HEK293 (cell line): Measurements from ENCODE around the gene CCDC141.

Experiments used
- CTCF ChIA-PET: fragments of 350-600 bp; formaldehyde crosslinking; extraction: SDS; loops from one replicate; lab custom pipeline; 2021; ENCODE audit warnings: antibody characterized with exemption; lab: Yijun Ruan, JAX
- POLR2A ChIA-PET: fragments of 300-600 bp; formaldehyde crosslinking; extraction: SDS; loops from one replicate; lab custom pipeline; 2020; ENCODE audit warnings: antibody characterized with exemption, inconsistent platforms; lab: Yijun Ruan, JAX
- H3K27ac ChIP-seq: fragments of 200-500 bp; sonication (Bioruptor generic); 2 replicates; pipeline ENCODE4 v1.5.1; 2014; ENCODE audit warnings: low read depth, low read length, control low read depth, inconsistent platforms; ENCODE audit errors: extremely low read depth
- H3K36me3 ChIP-seq, 2 experiments: fragments of 200-500 bp in 1 of 2; sonication (Bioruptor generic) in 1 of 2; 1 replicate in 1 of 2; 2 replicates in 1 of 2; pipeline ENCODE4 v1.5.1; 2014 to 2017; ENCODE audit warnings: inconsistent platforms in 2 of 2, low read length in 2 of 2; ENCODE audit not compliant: control insufficient read depth in 2 of 2, insufficient read depth in 1 of 2
- H3K4me1 ChIP-seq: fragments of 200-500 bp; sonication (Bioruptor generic); 2 replicates; pipeline ENCODE4 v1.5.1; 2014; ENCODE audit warnings: mild to moderate bottlenecking, low read length, inconsistent platforms; ENCODE audit not compliant: control insufficient read depth, insufficient read depth
- H3K4me3 ChIP-seq: 2 replicates; pipeline ENCODE4 v1.5.1; 2011; ENCODE audit warnings: low read depth, mild to moderate bottlenecking, control low read depth, low read length, moderate library complexity
- H3K9me3 ChIP-seq: fragments of 200-500 bp; sonication (Bioruptor generic); 2 replicates; pipeline ENCODE4 v1.5.1; 2014; ENCODE audit warnings: low read depth, low read length, inconsistent platforms; ENCODE audit not compliant: control insufficient read depth, insufficient read depth
- IKZF3 ChIP-seq: fragments of 450-650 bp; IDR thresholded peaks from 2 replicates; pipeline ENCODE4 v1.5.0; 2018; ENCODE audit warnings: missing biosample characterization, mild to moderate bottlenecking, missing genetic modification characterization, moderate library complexity
- KLF9 ChIP-seq: fragments of 450-650 bp; formaldehyde crosslinking; IDR thresholded peaks from 2 replicates; pipeline ENCODE4 v1.5.1; 2016; ENCODE audit warnings: missing biosample characterization, missing genetic modification characterization, low read depth
- MEIS1 ChIP-seq: sonication (generic); formaldehyde crosslinking; IDR thresholded peaks from 2 replicates; pipeline ENCODE4 v1.8.1; 2022; ENCODE audit warnings: missing genetic modification reagents, mild to moderate bottlenecking, borderline replicate concordance
- MZF1 ChIP-seq: fragments of 450-650 bp; formaldehyde crosslinking; IDR thresholded peaks from 2 replicates; pipeline ENCODE4 v1.5.1; 2017; ENCODE audit warnings: missing biosample characterization, missing genetic modification characterization, borderline replicate concordance
- REPIN1 ChIP-seq: fragments of 450-650 bp; formaldehyde crosslinking; IDR thresholded peaks from 2 replicates; pipeline ENCODE4 v1.5.1; 2017; ENCODE audit warnings: missing biosample characterization, missing genetic modification characterization, low read depth
- SALL2 ChIP-seq: fragments of 450-650 bp; formaldehyde crosslinking; IDR thresholded peaks from 2 replicates; pipeline ENCODE4 v1.5.0; 2017; ENCODE audit warnings: missing biosample characterization, mild to moderate bottlenecking, missing genetic modification characterization, borderline replicate concordance
- SCRT2 ChIP-seq: fragments of 450-650 bp; formaldehyde crosslinking; IDR thresholded peaks from 2 replicates; pipeline ENCODE4 v1.5.1; 2016; ENCODE audit warnings: missing biosample characterization, missing genetic modification characterization
- ZNF239 ChIP-seq: fragments of 450-650 bp; formaldehyde crosslinking; IDR thresholded peaks from 2 replicates; pipeline ENCODE4 v1.5.1; 2016; ENCODE audit warnings: missing biosample characterization, missing genetic modification characterization
- ZNF37A ChIP-seq: fragments of 450-650 bp; IDR thresholded peaks from 2 replicates; pipeline ENCODE4 v1.5.1; 2018; ENCODE audit warnings: missing biosample characterization, missing genetic modification characterization
- ZNF571 ChIP-seq: fragments of 450-650 bp; formaldehyde crosslinking; IDR thresholded peaks from 2 replicates; pipeline ENCODE4 v1.5.0; 2017; ENCODE audit warnings: missing biosample characterization, missing genetic modification characterization
- ZNF654 ChIP-seq: fragments of 450-650 bp; formaldehyde crosslinking; IDR thresholded peaks from 2 replicates; pipeline ENCODE4 v1.5.1; 2016; ENCODE audit warnings: low read depth, missing biosample characterization, missing genetic modification characterization
- ZNF660 ChIP-seq: fragments of 450-650 bp; IDR thresholded peaks from 2 replicates; pipeline ENCODE4 v1.5.1; 2018; ENCODE audit warnings: missing biosample characterization, mild to moderate bottlenecking, missing genetic modification characterization
- ZNF777 ChIP-seq: fragments of 450-650 bp; formaldehyde crosslinking; IDR thresholded peaks from 2 replicates; pipeline ENCODE4 v1.5.1; 2017; ENCODE audit warnings: missing biosample characterization, missing genetic modification characterization, borderline replicate concordance
- TF ChIP-seq, protein P1 (sequence below): fragments of 450-650 bp; formaldehyde crosslinking; conservative IDR thresholded peaks from 2 replicates; pipeline ENCODE4 v1.5.1; 2016; ENCODE audit warnings: low read depth, missing biosample characterization, missing genetic modification characterization
- TF ChIP-seq, protein P2 (sequence below): fragments of 450-650 bp; formaldehyde crosslinking; IDR thresholded peaks from 2 replicates; pipeline ENCODE4 v1.5.1; 2016; ENCODE audit warnings: missing biosample characterization, missing genetic modification characterization
- TF ChIP-seq, protein P3 (sequence below): fragments of 450-650 bp; formaldehyde crosslinking; IDR thresholded peaks from 2 replicates; pipeline ENCODE4 v1.5.1; 2016; ENCODE audit warnings: missing biosample characterization, missing genetic modification characterization
- TF ChIP-seq, protein P4 (sequence below): fragments of 450-650 bp; formaldehyde crosslinking; IDR thresholded peaks from 2 replicates; pipeline ENCODE4 v1.5.1; 2016; ENCODE audit warnings: missing biosample characterization, missing genetic modification characterization

Gene CCDC141

DNA sequence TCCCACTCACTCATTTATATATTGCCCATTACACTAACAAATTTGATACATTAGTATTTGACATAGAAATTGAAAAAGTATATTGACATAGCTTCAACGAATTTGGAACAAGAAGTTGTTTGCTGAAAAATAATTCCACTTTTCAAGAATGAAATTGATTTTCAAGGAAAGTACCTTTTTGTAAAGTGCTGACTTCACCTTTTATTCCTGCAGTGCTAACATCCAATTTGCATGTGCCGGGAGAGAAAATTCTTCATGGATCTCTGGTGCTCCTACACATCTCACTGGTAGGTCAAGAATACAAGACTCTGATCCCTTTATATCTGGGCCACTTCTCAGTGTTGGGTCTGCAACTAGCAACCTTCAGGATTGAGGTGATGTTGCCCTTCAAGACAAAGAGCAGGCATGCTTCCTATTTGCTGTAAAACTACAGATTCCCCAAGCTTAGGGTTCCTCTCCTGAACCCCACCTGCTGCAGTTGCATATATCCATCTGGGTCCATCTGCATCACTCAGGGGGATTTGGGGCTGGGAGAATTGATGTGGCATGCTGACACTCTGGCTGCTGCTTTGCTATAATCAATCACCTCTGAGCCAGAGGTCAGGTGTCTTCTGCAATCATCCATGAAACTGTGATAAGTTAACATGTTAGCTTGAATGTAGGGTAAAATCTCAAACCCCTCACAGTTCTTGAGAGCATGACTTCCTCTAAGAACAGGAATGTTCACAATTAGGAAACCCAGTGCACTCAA lies 134.3 kb downstream of the CCDC141 start (continued):
- TF ChIP-seq REPIN1 (tag by site-specific recombination) = no peak
- TF ChIP-seq, protein P1, sequence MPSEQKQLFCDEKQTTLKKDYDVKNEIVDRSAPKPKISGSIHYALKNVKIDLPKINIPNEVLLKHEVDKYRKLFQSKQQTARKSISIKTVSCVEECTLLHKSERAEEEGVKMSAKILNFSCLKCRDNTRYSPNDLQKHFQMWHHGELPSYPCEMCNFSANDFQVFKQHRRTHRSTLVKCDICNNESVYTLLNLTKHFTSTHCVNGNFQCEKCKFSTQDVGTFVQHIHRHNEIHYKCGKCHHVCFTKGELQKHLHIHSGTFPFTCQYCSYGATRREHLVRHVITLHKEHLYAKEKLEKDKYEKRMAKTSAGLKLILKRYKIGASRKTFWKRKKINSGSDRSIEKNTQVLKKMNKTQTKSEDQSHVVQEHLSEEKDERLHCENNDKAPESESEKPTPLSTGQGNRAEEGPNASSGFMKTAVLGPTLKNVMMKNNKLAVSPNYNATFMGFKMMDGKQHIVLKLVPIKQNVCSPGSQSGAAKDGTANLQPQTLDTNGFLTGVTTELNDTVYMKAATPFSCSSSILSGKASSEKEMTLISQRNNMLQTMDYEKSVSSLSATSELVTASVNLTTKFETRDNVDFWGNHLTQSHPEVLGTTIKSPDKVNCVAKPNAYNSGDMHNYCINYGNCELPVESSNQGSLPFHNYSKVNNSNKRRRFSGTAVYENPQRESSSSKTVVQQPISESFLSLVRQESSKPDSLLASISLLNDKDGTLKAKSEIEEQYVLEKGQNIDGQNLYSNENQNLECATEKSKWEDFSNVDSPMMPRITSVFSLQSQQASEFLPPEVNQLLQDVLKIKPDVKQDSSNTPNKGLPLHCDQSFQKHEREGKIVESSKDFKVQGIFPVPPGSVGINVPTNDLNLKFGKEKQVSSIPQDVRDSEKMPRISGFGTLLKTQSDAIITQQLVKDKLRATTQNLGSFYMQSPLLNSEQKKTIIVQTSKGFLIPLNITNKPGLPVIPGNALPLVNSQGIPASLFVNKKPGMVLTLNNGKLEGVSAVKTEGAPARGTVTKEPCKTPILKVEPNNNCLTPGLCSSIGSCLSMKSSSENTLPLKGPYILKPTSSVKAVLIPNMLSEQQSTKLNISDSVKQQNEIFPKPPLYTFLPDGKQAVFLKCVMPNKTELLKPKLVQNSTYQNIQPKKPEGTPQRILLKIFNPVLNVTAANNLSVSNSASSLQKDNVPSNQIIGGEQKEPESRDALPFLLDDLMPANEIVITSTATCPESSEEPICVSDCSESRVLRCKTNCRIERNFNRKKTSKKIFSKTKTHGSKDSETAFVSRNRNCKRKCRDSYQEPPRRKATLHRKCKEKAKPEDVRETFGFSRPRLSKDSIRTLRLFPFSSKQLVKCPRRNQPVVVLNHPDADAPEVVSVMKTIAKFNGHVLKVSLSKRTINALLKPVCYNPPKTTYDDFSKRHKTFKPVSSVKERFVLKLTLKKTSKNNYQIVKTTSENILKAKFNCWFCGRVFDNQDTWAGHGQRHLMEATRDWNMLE = no peak
- TF ChIP-seq, all 188 proteins: peak for 0

DNA sequence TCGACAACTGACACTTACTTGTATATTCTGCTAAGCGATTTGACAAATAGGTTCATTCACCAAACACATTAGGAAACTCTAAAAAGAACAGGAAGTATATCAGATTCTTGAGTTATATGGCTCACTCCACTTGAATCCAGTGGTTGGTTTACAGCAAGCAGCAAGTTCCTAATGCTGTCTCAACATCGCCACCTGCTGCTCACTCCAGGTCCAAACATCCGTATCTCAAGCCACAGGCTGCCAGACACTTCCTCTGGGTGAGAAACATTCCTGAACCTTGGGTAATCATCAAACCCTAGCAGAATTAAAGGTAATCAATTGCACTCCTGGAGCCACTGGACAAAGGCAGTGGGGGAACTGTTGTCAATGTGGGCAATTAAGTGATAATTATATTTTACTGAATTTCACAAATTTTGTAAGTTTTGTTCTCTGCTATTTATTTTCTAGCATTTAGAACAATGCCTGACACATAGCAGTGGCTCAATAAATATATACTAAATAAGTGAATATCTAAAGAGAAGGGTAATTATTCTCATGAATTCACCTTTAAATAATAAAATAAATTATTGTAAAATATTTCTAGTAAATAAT lies 135.6 kb downstream of the CCDC141 start:
- ChIA-PET CTCF (interaction anchor here (0.8 to 3.0 kb wide), 12 partner anchors 9 to 153 kb away, joined by 3 to 19 read pairs (median 4); no protein-coding TSS in a partner anchor), POLR2A (no interaction called here)
- no peaks in the 10 kb centered on the region for H3K36me3 ChIP-seq
- no peak overlapping the region for H3K27ac ChIP-seq
- no peaks in the 10 kb centered on the region for H3K9me3 ChIP-seq
- no peak for TF ChIP-seq MZF1 (tag by site-specific recombination)
- no peak for TF ChIP-seq SALL2
- TF ChIP-seq ZNF571 (tag by site-specific recombination) = no peak
- TF ChIP-seq, protein P2, sequence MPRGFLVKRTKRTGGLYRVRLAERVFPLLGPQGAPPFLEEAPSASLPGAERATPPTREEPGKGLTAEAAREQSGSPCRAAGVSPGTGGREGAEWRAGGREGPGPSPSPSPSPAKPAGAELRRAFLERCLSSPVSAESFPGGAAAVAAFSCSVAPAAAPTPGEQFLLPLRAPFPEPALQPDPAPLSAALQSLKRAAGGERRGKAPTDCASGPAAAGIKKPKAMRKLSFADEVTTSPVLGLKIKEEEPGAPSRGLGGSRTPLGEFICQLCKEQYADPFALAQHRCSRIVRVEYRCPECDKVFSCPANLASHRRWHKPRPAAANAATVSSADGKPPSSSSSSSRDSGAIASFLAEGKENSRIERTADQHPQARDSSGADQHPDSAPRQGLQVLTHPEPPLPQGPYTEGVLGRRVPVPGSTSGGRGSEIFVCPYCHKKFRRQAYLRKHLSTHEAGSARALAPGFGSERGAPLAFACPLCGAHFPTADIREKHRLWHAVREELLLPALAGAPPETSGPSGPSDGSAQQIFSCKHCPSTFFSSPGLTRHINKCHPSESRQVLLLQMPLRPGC (tag by site-specific recombination) = no peak
- no peak for TF ChIP-seq ZNF777 (tag by site-specific recombination)
- peak; percentile 57 for TF ChIP-seq ZNF654
- TF ChIP-seq ZNF660 (tag by site-specific recombination) = peak; percentile 68; the same call in 1 of the 2 replicates
- TF ChIP-seq, protein P3, sequence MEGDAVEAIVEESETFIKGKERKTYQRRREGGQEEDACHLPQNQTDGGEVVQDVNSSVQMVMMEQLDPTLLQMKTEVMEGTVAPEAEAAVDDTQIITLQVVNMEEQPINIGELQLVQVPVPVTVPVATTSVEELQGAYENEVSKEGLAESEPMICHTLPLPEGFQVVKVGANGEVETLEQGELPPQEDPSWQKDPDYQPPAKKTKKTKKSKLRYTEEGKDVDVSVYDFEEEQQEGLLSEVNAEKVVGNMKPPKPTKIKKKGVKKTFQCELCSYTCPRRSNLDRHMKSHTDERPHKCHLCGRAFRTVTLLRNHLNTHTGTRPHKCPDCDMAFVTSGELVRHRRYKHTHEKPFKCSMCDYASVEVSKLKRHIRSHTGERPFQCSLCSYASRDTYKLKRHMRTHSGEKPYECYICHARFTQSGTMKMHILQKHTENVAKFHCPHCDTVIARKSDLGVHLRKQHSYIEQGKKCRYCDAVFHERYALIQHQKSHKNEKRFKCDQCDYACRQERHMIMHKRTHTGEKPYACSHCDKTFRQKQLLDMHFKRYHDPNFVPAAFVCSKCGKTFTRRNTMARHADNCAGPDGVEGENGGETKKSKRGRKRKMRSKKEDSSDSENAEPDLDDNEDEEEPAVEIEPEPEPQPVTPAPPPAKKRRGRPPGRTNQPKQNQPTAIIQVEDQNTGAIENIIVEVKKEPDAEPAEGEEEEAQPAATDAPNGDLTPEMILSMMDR (tag by site-specific recombination) = peak; percentile 27
- no peak for TF ChIP-seq KLF9
- TF ChIP-seq IKZF3 (tag by site-specific recombination) = no peak
- no peak for TF ChIP-seq ZNF37A (tag by site-specific recombination)
- no peak for TF ChIP-seq ZNF239 (tag by site-specific recombination)
- TF ChIP-seq, protein P4, sequence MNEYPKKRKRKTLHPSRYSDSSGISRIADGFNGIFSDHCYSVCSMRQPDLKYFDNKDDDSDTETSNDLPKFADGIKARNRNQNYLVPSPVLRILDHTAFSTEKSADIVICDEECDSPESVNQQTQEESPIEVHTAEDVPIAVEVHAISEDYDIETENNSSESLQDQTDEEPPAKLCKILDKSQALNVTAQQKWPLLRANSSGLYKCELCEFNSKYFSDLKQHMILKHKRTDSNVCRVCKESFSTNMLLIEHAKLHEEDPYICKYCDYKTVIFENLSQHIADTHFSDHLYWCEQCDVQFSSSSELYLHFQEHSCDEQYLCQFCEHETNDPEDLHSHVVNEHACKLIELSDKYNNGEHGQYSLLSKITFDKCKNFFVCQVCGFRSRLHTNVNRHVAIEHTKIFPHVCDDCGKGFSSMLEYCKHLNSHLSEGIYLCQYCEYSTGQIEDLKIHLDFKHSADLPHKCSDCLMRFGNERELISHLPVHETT (tag by site-specific recombination) = no peak
- no peak for TF ChIP-seq MEIS1 (CRISPR knock-in tag)
- 0 out of 2 replicates have a peak, but pooled peaks have one; percentile 37 for TF ChIP-seq SCRT2 (tag by site-specific recombination)
- H3K4me1 ChIP-seq = no peaks in the 10 kb centered on the region
- no peak overlapping the region for H3K4me3 ChIP-seq
